HFF-Myc (cell line): ENCODE measurements around the gene CIC.

ENCODE experiments used
- DNase-seq: peaks from one replicate; pipeline ENCODE4 v3.0.0-alpha.2; 2011; ENCODE audit warnings: low read depth; ENCODE audit errors: extremely low read depth
- H3K4me3 ChIP-seq: replicated peaks from 2 replicates; pipeline ENCODE4 v1.5.1; 2011; ENCODE audit warnings: low read depth, mild to moderate bottlenecking, control low read depth, low read length
- CTCF ChIP-seq: IDR thresholded peaks from 2 replicates; pipeline ENCODE4 v1.5.1; 2012; ENCODE audit warnings: mild to moderate bottlenecking, low read depth, low read length, control low read depth; ENCODE audit errors: missing control alignments

CIC gene

GRCh38 chr19:42251572-42252358, 17.3 kb upstream of the CIC start:
- H3K4me3 ChIP-seq, result peak overlapping the region; percentile 93
- DNase-seq, result no peak
- TF ChIP-seq CTCF, result no peak

GRCh38 chr19:42252365-42253244, 16.4 kb upstream of the CIC start:
- TF ChIP-seq CTCF, result no peak
- no peak for DNase-seq
- H3K4me3 ChIP-seq, result peak overlapping the region; percentile 93

DNA sequence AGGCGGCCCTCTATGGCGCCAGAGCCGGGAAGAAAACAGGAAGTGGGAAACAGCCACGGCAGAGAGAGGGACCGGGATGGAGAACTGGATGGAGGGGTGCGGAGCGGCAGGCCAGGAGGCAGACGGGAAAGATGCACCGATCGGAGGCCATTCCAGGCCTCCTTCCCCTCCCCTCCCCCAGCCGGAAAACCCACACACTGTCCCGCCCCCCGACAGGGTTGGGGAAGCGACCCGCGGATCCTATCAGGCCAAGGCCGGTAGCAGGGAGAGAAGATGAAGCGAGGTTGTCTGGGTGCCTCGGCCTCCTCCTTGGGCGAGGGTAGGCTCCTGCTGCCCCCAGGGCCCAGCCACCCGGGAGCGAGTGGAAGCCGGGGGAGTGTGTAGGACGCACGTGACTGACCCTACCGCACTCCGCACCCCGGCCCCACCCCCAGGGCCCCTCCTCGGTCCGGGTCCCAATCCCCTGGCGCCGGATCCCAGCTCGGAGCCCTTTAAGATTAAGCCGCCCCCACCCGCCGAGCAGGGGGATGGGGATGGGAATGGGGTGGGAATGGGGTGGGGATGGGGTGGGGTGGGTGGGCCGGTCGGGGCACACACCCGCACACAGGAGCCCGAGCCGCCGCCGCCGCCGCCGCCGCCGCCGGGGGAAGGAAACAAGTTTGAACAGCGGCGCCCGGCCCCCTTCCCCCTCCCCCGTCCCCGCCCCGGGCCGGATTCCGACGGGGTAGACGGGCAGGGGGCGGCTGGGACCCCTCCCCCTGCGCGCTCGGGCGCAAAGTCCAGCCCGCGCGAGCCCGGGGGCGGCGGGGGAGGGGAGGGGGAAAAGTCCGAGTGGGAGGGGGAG, 15.6 kb upstream of the CIC start:
- TF ChIP-seq CTCF, result no peak
- DNase-seq, result no peak
- H3K4me3 ChIP-seq, result peak overlapping the region; percentile 93

DNA sequence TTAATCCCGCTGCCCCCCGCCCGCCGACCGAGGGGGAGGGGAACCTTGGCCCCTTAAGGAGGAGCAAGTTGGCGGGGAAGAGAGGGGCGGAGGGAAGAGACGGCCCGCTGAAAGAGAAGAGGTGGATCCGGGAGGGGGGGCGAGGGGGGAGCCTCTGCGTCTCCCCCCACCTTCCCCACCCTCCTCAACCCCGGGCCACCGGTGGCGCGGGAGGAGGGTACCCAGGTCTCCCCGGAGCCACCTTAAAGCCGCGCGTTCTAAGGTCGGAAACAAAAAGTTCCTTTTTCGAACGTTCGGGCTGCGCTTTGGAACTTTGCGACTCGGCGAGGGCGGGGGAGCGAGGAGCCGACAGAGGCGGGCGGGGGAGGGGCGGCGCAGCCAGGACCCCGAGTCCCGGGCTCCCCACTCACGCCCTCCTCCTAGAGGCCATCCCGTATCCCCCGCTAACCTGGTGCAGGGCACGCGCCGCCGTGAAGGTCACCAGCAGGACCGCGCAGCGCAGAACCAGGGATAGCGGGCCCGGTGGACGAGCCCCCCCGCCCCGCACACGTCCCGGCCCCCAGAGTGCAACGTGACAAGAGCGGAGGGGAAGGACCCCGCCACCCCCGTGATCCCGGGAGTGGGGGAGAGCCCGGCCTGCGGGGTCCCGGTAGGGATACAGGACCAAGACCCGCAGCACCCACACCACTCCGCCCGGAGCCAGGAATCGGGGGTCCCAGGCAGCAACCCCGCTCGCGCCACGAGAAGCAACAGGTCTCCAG, 14.8 kb upstream of the CIC start:
- peak overlapping the region; percentile 93 for H3K4me3 ChIP-seq
- TF ChIP-seq CTCF, result no peak
- no peak for DNase-seq

GRCh38 chr19:42254850-42255765, 13.9 kb upstream of the CIC start, which contains the start of gene ERF:
ERF (minus strand) TSS chr19:42255128; CDS start chr19:42254999, 129 bp downstream.
- no peak for DNase-seq
- H3K4me3 ChIP-seq, result peak within 1 kb of the TSS; percentile 93

More at GRCh38 chr19:42254850-42255765, 13.9 kb upstream of the CIC start, which contains the start of gene ERF:
- no peak for TF ChIP-seq CTCF
